Stimulated activated CD4-positive, alpha-beta T cell treated with anti-CD3 and anti-CD28 coated beads, Interleukin-12 subunit alpha, Interleukin-12 subunit beta, amount 100 ng/mL, for 48 hours (primary cell): ENCODE measurements around the gene ABCB7.
A peak's percentile ranks its signal among the peaks of the same experiment; 100 is the strongest.
"Not testable (repeated sequence)": the region's sequence is repeated elsewhere in the genome, so short reads cannot be mapped to it uniquely, and the experiment has no call there.

Experiments used
- DNase-seq, 3 donors: peaks; one replicate each; pipeline ENCODE4 v3.0.0-alpha.2; 2020; ENCODE audit warnings: low read depth in 2 of 3, low spot score in 1 of 3

The ABCB7 gene

DNA sequence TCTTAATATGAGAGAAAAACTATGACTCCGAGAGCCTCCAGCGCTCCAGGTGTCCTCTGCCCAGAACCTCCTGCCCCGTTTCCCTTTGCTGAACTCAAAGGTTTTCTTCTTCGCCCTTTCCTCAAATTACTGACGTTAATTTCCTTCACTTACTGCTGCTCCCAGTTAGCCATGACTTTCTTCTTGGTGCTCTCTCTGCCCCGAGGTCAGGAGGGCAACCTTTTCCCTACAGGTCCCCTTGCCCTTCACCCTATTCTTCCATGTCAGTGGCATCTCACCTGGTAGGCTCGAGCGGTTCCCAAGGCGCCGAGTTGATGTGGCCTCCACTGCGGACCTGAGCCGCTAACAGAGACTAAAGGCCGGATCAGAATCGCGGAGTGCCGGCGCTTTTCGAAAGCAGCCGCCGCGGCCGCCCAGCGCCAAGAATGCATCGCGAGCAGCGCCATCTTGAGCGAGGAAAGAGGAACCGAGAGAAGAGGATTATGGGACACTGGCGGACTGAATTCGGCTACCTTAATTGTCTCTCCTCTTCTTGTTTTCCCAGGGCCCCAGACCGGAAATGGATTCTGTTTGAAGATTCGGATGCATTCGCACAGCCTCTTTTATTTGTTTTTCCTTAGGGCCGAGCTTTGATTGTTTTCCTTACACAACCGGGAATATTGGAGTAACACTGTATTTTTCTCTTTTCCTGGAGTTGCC lies at the start of gene ABCB7:
Gene ABCB7, minus strand, starts transcription at position 457 of the 699 bp plus-strand sequence. Its CDS starts 11 bp downstream, at position 446.
- peak; percentile 32 to 43 (median 34) for DNase-seq

DNA sequence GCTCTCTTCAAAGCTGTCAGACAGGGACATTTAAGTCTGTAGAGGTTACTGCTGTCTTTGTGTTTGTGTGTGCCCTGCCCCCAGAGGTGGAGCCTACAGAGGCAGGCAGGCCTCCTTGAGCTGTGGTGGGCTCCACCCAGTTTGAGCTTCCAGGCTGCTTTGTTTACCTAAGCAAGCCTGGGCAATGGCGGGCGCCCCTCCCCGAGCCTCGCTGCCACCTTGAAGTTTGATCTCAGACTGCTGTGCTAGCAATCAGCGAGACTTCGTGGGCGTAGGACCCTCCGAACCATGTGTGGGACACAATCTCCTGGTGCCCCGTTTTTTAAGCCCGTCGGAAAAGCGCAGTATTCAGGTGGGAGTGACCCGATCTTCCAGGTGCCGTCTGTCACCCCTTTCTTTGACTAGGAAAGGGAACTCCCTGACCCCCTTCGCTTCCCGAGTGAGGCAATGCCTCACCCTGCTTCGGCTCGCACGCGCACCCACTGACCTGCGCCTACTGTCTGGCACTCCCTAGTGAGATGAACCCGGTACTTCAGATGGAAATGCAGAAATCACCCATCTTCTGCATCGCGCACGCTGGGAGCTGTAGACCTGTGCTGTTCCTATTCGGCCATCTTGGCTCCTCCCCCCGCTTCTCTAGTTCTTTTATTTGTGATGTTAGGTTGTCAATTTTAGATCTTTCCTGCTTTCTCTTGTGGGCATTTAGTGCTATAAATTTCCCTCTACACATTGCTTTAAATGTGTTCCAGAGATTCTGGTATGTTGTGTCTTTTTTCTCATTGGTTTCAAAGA lies 32.5 kb upstream of the ABCB7 start:
- not testable (repeated sequence) for DNase-seq

DNA sequence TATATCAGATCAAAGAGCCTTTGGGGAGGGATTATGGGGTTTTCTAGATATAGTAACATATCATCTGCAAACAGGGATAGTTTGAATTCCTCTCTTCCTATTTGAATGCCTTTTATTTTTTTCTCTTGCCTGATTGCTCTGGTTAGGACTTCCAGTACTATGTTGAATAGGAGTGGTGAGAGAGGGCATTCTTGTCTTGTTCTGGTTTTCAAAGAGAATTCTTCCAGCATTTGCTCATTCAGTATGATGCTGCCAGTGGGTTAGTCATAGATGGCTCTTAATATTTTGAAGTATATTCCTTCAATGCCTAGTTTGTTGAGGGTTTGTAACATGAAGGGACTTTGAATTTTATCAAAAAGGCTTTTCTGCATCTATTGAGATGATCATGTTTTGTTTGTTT lies 25.6 kb upstream of the ABCB7 start:
- no peak for DNase-seq

DNA sequence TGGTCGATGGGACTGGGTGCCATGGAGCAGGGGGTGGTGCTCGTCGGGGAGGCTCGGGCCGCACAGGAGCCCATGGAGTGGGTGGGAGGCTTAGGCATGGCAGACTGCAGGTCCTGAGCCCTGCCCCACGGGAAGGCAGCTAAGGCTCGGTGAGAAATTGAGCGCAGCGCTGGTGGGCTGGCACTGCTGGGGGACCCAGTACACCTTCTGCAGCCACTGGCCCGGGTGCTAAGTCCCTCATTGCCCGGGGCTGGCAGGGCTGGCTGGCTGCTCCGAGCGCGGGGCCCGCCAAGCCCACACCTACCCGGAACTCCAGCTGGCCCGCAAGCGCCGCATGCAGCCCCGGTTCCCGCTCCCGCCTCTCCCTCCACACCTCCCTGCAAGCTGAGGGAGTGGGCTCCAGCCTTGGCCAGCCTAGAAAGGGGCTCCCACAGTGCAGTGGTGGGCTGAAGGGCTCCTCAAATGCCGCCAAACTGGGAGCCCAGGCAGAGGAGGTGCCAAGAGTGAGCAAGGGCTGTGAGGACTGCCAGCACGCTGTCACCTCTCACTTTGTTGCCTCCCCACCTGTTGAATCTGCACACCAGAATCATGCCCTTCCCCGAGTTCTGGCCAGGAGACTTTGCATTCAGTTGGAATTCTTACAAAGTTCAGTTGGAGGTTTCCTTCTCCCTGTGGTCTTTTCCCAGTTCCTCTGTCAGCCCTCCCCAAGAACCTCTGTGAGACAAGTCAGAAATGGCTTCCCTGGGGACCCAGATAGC lies 23.6 kb upstream of the ABCB7 start:
- DNase-seq: not testable (repeated sequence)

DNA sequence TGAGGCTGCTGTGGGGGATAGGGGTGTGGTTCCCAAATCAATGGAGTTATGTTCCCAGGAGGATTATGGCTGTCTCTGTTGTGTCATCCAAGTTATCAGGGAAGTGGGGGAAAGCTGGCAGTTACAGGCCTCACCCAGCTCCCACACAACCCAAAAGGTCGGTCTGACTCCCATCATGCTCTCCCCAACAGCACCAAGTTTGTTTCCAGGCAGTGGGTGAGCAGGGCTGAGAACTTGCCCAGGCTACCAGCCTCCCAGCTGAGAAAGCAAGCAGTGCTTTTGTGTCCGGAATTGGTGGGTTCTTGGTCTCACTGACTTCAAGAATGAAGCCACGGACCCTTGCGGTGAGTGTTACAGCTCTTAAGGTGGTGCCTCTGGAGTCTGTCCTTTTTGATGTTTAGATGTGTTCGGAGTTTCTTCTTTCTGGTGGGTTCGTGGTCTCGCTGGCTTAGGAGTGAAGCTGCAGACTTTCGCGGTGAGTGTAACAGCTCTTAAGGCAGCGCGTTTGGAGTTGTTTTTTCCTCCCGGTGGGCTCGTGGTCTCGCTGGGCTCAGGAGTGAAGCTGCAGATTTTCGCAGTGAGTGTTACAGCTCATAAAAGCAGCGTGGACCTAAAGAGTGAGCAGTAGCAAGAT lies 16.3 kb upstream of the ABCB7 start:
- not testable (repeated sequence) for DNase-seq

DNA sequence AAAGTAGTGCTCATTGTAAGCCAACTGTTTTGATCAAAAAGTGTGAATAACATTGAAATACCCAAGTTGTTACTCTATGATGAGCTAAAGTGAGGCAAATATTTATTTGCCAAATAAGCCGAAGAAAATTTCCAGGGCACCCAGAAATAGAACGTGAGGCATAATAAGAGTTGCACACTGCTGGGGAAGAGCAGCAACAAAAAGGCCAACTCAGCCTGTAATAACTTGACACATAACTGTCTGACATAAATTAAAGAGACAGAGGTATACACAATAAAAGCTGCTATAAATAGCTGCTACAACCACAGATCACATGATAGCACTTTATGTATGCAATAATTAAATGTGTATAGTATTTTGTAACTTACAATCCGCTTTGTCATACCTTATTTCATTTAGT lies 2.0 kb upstream of the ABCB7 start:
- no peak for DNase-seq

DNA sequence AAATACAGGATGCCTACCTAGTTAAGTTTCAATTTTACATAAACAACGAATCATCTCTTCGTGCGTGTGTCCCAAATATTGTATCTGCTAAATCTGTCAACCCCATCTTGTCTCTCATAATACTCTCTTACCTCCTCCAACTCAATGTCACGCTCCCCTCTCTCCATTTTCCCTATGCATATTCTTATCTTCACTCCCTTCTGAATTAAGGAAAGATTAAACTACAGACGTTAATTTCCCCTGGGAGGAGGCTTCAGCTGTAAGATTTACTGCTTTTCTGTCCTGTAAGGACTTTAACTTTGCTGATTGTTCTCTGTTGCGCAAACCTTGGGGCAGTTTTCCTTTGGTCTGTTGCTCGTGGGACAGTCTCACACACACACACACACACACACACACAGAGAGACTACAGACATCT lies 455 bp upstream of the ABCB7 start:
- DNase-seq: no peak

DNA sequence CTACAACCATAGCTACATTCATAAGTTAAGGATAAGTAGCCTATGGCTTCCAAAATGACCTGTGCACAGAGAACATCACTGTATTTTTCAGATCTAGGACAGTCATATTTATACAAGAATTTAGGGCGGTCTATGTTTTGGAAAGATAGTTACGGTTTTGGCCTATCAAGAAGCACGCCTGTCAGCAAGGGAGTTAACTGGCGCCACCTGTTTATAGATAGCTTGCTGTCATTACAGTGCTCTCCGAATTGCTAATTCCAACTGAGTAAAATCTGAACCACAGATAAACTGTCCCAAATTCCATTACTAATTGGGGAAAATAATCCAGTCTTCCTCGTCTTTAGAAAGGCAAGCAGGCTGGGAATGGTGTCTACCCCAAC lies 646 bp downstream of the ABCB7 start:
- DNase-seq: no peak

DNA sequence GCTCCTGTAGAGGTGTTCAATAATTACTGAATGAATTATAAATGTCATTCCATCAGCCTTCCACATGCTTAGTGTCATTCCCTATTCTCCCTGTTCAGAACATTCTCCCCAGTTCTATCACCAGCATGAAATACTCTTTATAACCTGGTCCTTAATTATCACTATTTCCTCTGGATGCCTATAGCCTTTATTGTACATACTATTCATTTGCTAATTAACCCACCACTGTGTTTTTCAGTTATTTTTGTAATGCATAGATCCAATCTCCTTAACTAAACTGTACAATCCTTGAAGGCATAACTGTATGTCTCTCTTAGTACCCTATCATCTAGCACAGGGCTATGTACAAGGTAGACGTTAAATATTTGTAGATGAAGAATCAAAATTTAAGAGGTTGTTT lies 1.2 kb downstream of the ABCB7 start:
- DNase-seq: no peak

DNA sequence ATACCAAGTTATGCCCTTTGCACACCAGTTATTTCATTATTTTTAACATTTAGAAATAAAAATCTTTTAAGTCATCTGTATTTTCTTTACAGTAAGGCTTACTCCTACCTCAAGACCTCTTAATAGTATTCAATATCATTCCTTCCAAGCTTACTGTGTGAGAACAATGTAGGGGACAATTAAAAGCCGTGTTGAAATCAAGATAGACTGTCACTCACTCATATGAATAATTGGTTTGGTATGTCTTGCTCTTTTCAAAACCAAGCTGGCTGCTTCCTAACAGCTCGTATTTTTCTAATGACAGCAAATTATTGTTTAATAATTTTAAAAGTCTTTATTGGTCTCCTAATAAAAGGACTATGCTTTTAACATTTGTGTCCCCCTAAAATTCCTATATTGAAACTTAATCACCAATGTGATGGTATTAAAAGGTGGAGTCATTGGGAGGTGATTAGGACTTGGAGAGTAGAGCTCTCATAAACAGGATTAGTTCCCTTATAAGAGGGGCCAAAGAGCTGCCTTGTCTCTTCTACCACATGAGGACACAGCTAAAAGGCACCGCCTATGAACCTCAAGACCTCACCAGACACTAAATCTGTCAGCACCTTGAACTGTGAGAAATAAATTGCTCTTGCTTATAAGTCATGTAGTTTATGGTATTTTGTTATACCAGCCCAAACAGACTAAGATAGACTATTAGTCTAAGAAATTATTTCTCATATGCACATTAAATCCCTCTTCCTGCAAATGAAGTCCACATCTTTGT lies 4.1 kb downstream of the ABCB7 start:
- DNase-seq: no peak

DNA sequence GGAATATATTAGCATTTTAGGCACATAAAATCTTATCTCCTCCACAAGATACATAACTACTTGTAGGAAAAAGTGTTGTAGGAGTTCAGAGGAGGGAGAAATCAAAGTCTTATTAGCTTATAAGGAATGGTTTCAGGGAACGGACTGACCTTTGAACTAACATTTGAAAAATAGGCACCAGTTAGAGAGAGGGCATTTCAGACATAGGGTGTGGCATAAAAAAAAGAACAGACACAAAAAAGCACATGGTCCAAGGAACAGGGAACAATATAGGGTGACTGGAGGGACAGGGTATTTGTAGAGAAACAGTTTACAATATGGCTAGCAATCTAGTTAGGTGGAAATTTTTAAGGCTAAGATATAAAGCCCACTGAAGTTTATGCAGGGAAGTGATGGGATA lies 6.4 kb downstream of the ABCB7 start:
- DNase-seq: no peak

DNA sequence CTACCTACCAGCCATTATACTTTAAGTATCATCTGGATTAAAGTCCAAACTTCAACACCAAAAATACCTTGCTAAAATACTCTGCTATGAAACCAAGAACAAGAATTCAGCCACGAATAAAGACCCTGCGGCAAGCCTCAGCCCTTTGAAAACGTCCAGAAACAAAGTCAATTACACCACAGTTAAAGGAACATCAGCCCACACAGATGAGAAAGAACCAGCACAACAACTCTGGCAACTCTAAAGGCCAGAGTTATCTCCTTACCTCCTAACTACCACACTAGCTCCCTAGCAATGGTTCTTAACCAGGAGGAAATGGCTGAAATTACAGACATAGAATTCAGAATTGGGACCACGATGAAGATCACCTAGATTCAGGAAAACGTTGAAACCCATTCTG lies 23.4 kb downstream of the ABCB7 start:
- DNase-seq: no peak

DNA sequence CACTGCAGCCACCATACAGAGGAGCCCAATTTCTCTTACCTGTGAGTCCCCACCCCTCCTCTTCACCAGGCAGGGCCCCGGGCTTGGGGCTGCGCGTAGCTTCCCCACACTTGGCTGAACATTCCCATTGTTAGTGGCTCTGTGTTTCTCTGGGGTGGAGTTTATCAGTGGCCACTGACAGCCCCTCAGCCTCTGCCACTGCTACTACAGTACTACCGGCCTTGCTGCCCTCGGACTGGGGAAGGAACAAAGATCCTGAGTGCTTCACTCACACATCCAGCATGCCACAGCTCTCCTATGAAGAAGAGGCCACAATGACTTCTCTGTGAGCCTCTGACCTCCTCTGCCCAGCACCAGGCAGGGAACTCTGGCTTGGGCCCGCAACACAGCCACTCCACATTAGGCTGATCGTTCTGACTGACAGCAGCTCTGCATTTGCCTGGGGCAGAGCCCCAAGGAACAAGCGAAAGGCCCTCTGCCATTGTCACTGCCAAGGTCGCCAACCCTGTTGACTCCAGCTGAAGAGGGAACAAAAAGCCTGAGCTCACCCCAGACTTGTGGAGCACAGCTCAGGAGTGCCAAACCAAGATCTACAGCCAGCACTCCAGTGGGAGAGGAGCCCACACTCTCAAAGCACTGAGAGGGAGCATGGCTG lies 24.0 kb downstream of the ABCB7 start:
- no peak for DNase-seq

DNA sequence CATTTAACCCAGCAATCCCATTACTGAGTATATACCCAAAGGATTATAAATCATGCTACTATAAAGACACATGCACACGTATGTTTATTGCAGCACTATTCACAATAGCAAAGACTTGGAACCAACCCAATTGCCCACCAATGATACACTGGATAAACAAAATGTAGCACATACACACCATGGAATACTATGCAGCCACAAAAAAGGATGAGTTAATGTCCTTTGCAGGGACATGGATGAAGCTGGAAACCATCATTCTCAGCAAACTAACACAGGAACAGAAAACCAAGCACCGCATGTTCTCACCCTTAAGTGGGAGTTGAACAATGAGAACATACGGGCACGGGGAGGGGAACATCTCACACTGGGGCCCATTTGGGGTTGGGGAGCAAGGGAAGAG lies 27.0 kb downstream of the ABCB7 start:
- DNase-seq: not testable (repeated sequence)

DNA sequence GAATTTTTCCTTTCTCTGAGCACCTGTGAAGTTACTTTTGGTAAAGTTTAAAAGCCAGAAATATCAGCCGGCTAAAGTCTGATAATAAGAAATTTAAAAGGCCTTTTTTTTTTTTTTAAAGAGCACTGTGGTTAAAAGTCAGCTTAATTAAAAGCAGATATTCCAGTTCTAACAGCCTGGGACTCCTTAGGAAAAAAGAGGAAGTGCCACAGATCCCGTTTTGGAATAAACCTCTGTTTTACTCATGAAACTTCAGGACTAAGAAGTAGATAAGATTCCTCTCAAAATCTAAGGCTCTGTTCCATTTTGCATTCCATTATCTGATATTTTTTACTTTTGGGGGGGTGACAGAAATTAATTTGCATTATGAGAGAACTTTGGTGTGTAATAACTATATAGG lies 37.8 kb downstream of the ABCB7 start:
- no peak for DNase-seq

DNA sequence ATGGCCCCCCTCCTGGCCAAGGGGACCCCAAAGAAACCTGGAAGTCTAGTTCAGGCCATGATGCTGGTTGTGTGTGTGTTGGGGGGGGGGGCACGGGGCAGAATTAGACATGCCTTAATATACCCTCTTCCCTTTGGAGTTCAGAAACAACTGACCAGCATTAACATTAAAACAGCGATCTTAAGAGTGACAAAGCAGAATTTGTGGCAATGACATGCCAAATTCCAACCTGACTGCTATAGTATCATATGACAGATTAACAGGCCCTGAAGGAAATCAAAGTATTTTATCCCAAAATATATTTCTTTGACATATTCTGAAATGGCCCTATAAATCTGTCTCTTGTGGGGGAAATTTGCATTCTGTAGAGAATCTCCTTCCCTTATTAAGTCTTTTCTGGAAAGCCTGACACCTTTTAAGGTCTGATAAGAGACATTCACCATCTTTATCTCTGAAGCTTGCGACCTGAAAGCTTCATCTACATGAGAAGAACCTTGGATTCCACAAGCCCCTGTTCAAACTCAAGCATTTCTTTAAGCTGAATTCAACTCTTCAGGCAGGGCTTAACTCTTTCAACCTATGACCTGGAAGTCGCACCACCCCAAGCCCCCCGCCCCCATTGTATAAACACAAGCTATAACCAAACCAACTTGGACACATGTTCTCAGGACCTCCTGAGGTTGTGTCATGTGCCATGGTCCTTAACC lies 40.2 kb downstream of the ABCB7 start:
- DNase-seq: no peak

DNA sequence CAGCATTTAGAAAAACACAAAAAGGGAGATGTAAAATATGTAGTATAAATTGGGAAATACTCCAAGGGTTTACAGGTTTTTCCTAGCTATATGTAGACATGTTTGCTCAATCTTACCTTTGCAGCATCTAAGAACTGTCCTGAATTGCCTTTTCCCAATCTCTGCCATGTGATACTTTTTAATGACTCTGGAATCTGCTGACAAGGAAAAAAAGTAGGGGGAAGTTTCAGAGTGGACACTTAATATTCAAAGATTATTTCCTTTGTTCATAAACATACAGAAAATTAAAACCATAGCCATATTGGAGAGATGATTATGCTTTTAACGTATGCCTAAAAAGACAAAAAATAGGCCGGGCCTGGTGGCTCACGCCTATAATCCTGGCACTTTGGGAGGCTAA lies 41.4 kb downstream of the ABCB7 start:
- no peak for DNase-seq

DNA sequence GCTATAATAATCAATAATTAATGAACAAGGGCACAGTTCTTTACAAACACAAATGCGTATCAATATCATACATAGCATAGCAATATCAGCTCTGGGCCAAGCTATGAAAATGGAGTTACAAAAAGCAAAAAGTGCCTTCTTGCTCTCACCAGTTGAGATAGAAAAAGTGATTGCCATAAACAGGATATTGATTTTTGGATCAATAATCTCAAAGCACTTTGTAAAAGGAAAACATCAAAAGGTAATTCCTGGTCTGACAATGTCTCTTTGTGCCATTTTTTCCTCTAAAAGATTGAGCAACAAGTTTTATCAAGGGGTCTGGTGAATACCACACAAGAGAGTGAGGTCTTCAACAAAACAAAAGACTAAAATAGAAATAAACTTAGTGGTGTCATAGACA lies 42.4 kb downstream of the ABCB7 start:
- no peak for DNase-seq

DNA sequence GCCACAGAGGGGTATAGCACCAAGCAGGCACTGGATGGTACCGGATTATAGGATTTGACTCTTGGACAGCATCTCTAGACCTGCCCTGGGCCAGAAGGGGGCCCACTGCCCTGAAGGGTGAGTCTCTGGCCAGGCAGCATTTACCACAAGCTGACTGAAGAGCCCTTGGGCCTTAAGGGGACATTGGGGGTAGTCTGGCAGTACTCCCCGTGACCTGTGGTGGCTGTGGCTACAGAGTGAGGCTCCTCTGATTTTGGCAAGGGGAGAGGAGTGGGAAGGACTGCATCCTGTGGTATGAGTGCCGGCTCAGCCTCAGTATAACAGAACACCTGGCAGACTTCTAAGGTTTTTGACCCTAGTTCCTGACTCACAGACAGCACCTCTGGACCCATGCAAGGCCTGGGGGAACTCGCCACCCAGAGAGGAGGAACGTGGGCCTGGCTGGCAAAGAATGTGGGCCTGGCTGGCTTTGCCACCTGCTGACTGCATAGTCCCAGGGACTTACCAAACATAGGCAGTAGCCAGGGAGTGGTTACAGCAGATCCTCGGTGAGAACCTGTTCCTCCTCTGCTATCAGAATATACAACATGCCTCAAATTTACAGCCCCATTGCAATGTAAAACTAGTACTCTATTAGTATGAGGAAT lies 48.1 kb downstream of the ABCB7 start:
- DNase-seq: no peak
